ENCODE results near the gene IL20.

IL20 gene

DNA sequence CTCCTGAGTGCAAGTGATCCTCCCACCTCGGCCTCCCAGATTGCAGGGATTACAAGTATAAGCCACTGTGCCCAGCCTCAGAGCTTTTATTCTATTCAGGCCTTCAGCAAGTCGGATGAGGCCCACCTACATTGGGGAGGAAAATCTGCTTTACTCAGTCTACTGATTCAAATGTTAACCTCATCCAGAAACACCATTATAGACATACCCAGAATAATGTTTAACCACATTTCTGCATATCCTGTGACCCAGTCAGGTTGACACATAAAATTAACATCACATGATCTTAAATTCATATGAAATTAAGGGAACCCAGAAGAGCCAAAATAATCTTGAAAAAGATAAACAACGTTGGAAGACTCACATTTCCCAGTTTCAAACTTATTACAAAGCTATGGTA, 14.9 kb downstream of the IL20 start:
- no peak for DNase-seq (ENCODE audit: low read depth)

GRCh38 chr1:206882555-206882954, 17.1 kb downstream of the IL20 start:
- DNase-seq (ENCODE audit: low read depth), result no peak

DNA sequence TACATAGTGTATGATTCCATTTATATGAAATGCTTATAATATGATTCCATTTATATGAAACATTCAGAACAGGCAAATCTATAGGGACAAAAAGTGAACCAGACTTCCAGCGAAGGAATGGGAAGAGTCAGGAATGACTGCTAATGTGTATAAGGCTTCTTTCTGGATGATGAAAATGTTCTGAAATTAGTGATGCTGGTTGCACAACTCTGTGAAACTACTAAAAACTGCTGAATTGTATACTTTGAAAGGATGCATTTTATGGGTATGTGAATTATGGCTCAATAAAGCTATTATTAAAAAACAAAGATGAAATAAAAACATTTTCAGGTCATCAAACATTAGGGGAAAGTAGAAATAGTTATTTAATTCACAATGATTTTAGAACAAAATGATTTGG, 17.7 kb downstream of the IL20 start:
- no peak for DNase-seq (ENCODE audit: low read depth)

DNA sequence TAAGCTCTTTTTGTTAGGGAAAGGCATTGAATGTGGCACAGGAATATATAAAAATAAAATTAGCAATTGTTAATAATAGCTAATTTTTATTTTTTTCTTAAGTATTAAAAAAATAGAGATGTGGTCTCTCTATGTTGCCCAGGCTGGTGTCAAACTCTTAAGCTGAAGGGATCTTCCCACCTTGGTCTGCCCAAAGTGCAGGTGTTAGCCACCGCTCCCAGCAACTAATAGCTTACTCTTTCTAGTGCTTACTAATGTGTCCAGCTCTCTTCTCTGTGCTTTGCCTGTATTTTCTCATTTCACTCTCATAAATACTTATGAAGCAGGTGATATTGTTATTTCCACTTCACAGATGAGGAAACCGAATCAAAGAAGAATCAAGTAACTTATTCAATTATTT, 18.5 kb downstream of the IL20 start:
- no peak for DNase-seq (ENCODE audit: low read depth)

DNA sequence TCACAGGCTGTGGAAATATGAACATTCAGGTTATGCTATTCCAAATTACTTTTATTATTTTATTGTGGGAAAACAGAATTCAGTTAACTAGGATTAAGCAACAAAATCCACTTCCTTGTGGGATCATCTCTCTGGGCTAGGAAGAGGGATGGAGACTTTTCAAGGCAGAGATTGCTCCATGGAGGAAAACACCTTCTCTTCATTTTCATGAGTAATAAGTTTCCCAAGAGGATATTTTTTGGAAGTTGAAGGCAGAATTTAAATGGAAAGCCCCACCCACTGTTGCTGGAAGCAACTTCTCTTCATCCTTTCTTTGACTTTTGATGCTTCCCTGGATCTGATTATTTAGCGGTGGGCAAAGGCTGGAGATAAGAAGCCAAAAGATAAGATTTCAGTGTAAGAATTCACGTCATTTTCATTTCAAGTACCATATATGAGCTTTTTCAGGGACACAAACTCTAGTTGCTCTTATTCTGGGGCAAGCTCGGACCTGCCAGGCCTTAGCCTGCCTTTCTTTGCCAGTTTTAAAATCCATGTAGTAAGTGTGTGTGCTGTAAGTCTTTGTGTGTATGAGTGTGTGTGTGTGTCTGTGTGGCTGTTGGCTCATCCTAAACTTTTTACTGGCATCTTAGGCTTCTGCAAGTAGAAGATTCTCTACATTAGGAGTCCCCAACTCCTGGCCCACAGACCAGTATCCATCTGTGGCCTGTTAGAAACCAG, 20.1 kb downstream of the IL20 start:
- DNase-seq (ENCODE audit: low read depth), result no peak

DNA sequence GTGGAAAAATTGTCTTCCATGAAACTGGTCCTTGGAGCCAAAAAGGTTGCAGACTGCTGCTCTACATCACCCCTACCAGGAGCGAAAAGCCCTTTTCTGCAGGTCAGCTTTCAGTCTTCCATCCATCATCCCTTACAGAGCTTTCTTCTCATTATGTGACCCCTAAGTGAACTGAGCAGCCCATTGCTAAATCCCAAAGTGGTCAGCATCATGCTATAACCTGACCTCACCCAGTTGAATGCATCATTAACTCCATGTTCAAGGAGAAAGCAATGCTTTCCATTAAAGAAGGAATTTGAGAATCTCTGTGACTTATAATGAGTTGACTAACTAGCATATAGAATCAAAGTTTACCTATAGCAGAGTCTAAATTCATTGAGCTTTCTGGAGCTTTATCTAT, 21.4 kb downstream of the IL20 start:
- DNase-seq (ENCODE audit: low read depth), result no peak

GRCh38 chr1:206887701-206888100, 22.3 kb downstream of the IL20 start:
- DNase-seq (ENCODE audit: low read depth), result no peak

- DNase-seq (ENCODE audit: low read depth), result no peak
Measured at GRCh38 chr1:206890125-206891060, 25.0 kb downstream of the IL20 start.

- no peak for DNase-seq (ENCODE audit: low read depth)
Measured at GRCh38 chr1:206891412-206891811, 26.0 kb downstream of the IL20 start.

GRCh38 chr1:206892351-206892984, 27.0 kb downstream of the IL20 start:
- no peak for DNase-seq (ENCODE audit: low read depth)

DNA sequence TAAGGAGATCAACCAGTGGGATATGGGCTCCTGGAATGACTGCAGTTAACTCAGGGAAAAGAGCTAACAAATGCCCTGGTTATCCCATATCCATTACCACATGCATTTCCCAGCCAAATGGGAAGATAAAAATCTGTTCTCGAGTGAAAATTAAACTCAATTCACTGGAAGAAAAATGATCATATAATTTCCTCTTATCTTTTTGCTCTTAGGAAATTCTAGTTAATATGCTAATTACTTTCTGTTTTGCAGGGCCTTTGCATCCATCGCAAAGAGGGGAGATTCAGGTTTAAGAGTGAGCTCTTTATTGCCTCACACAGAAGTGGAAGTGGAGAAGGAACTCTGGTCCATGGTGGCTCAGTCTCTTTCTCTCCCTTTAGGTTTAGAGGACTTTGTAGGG, 28.0 kb downstream of the IL20 start:
- no peak for DNase-seq (ENCODE audit: low read depth)

DNA sequence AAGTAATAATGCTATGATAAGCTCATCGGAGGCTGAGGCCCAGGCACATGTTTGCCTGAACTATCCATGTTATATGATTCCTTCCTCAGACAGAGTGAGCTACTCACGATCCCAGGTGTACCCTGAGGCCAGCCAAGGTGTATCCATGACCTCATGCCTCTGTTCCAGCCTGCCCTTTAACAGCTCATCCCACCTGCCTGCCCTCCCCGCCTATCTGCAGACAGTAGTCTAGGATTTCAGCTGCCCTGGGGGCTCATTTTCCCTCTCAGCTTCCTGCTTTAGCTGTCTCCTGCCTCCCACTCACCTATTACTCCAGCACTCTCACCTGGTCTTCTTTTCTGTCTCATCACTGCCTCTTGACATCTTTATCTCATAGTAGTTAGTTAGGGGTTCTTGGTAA, 29.9 kb downstream of the IL20 start:
- no peak for DNase-seq (ENCODE audit: low read depth)

GRCh38 chr1:206895837-206896242, 30.4 kb downstream of the IL20 start:
- no peak for DNase-seq (ENCODE audit: low read depth)

DNA sequence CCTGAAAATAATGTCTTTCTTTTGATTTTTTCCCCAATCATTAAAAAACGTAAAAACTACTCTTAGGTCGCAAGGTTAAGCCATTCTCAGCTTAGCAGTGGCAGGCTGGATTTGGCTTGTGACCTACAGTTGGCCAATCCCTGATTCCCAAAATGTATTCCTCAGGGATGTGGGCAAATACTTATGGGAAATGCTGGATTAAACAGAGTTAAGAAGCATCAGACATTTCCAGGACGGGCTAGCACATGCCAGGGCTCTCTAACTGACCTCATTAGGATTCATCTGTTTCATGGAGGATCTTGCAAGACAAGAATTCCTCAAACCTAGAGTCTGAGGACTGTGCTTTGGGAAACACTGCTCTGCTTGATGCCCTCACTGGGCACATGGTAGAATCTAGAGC, 30.8 kb downstream of the IL20 start:
- DNase-seq (ENCODE audit: low read depth), result no peak

DNA sequence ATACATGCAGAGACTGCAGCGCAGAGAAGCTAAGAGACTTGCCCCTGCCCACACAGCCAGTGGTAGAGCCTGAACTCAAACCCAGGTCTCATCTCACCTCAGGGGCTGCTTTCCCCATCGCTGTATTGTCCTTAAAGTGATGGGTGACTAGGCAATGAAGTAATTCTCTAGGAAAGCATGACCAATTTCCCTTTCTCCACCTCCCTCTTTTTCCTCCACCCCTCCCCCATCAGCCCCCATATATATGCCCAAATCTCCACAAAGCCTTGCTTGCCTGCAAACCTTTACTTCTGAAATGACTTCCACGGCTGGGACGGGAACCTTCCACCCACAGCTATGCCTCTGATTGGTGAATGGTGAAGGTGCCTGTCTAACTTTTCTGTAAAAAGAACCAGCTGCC, 31.8 kb downstream of the IL20 start, which contains the start of gene IL24:
Gene IL24 (plus strand): TSS at position 269 of the 400 bp plus-strand sequence. CDS start 390 bp downstream, outside the sequence.
- DNase-seq (ENCODE audit: low read depth), result peak; percentile 65

GRCh38 chr1:206898089-206898914, 32.9 kb downstream of the IL20 start:
- DNase-seq (ENCODE audit: low read depth), result no peak

DNA sequence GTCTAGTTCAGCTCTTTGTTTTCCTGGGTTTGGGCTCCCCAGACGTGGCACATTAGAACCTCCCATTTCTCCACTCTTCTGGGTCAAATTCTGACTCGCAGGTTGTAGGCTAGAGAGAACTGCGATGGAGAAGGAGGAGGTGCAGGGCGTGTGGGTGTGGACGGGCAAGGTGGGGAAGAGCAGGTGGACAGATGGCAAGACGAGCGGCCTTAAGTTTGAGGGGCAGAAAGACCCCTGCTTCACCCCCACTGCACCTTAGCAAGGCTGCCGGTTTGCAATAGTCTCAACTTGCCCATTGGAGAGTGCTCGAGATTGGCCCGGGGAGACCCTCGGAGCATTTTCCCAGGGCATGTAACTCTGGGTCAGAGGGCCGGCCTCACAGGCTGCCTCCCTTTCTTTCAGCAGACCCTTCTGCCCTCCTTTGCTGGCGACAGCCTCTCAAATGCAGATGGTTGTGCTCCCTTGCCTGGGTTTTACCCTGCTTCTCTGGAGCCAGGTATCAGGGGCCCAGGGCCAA, 33.5 kb downstream of the IL20 start:
- no peak for DNase-seq (ENCODE audit: low read depth)

GRCh38 chr1:206899717-206900116, 34.3 kb downstream of the IL20 start:
- DNase-seq (ENCODE audit: low read depth), result no peak

DNA sequence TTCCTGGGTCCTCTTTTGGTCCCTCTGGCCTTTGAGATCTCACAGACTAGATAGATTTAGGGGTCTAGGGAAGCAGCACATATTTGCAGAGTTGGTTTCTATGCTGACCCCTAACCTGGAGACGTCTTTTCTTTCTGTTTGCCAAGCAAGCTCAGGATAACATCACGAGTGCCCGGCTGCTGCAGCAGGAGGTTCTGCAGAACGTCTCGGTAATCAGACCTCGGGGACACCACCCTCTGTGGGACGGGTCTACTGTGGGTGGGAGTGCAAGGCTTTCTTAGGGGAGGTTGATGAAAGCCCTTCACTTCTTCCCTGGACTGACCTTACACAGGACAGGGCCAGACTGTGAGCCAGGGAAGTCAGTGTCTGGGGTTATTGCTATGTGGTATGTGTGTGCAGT, 34.7 kb downstream of the IL20 start:
- DNase-seq (ENCODE audit: low read depth), result no peak

DNA sequence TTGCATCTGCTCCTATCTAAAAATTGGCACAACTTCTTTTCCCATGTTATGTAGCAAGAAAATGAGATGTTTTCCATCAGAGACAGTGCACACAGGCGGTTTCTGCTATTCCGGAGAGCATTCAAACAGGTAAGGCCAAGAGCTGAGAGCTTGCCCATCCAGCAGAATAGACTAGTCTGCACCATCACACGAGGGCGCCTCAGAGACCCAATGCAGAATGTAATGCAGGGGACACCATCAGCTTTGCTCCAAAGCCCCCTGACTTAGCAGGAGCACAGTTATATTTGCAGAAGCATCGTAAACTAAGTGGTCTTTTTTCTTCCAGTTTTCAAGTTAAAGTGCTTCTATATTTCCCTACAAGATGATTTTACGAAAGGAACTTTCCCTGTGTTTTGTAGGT, 36.5 kb downstream of the IL20 start:
- no peak for DNase-seq (ENCODE audit: low read depth)

DNA sequence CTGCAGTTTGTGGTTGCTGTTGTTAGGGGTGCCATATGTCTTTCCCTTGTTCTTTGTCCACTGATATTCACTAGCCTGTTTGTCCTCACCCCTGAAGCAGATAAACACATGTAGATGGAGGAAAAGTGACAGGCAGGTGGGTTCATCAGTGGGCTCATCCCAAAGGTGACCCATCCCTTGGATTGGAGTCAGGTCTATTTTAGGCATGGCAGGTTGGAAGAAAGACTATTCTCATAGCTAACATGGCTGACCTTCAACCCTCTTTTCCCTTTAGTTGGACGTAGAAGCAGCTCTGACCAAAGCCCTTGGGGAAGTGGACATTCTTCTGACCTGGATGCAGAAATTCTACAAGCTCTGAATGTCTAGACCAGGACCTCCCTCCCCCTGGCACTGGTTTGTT, 37.3 kb downstream of the IL20 start:
- no peak for DNase-seq (ENCODE audit: low read depth)

DNA sequence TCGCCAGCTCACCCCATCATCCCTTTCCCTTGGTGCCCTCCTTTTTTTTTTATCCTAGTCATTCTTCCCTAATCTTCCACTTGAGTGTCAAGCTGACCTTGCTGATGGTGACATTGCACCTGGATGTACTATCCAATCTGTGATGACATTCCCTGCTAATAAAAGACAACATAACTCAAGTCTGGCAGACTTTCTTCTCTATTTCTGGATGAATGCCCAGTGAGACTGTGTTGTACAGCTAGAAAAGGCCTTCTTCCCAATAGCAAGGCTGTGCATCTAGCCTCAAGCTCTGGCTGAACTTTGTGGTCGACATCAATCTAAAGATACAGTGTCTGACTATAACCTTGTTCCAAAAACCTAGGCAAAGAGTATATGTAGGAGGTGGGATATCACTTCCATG, 38.3 kb downstream of the IL20 start:
- DNase-seq (ENCODE audit: low read depth), result no peak

All from activated T-cell treated with anti-CD3 and anti-CD28 coated beads for 48 hours (primary cell).